IPS-15b (cell line): Measurements from ENCODE around the gene MEG3.
"Not testable (repeated sequence)": the region's sequence is repeated elsewhere in the genome, so short reads cannot be mapped to it uniquely, and the experiment has no call there.

Experiments
- H3K27me3 ChIP-seq: one replicate; pipeline ENCODE4 v1.6.1; 2013; ENCODE audit warnings: low read length; ENCODE audit not compliant: control insufficient read depth, insufficient read depth
- H3K36me3 ChIP-seq: one replicate; pipeline ENCODE4 v1.6.1; 2013; ENCODE audit warnings: low read length; ENCODE audit not compliant: control insufficient read depth, insufficient read depth
- H3K4me1 ChIP-seq: one replicate; pipeline ENCODE4 v1.6.1; 2013; ENCODE audit warnings: mild to moderate bottlenecking, low read length; ENCODE audit not compliant: control insufficient read depth, insufficient read depth
- H3K4me3 ChIP-seq: one replicate; pipeline ENCODE4 v1.5.1; 2013; ENCODE audit warnings: low read depth, low read length
- H3K9ac ChIP-seq: one replicate; pipeline ENCODE4 v1.6.1; 2013; ENCODE audit warnings: low read depth, mild to moderate bottlenecking, low read length
- H3K9me3 ChIP-seq: one replicate; pipeline ENCODE4 v1.6.1; 2013; ENCODE audit warnings: mild to moderate bottlenecking, low read length; ENCODE audit not compliant: control insufficient read depth, insufficient read depth

Gene MEG3

GRCh38 chr14:100818221-100818699, 7.7 kb upstream of the MEG3 start:
- Histone ChIP-seq H3K27me3 (no peaks in the 10 kb centered on the region), H3K4me1 (no peaks in the 10 kb centered on the region), H3K4me3 (no peak overlapping the region), H3K36me3 (no peaks in the 10 kb centered on the region), H3K9ac (no peak overlapping the region), H3K9me3 (no peaks in the 10 kb centered on the region)

GRCh38 chr14:100818923-100819322, 7.0 kb upstream of the MEG3 start:
- not testable (repeated sequence) for H3K4me3 ChIP-seq, H3K9ac ChIP-seq, H3K4me1 ChIP-seq, H3K9me3 ChIP-seq, H3K36me3 ChIP-seq, H3K27me3 ChIP-seq

GRCh38 chr14:100819453-100819828, 6.5 kb upstream of the MEG3 start:
- Histone ChIP-seq H3K27me3 (no peaks in the 10 kb centered on the region), H3K36me3 (no peaks in the 10 kb centered on the region), H3K4me3 (no peak overlapping the region), H3K9ac (no peak overlapping the region), H3K9me3 (no peaks in the 10 kb centered on the region), H3K4me1 (no peaks in the 10 kb centered on the region)

GRCh38 chr14:100819829-100820475, 6.0 kb upstream of the MEG3 start:
- H3K36me3 ChIP-seq, result no peaks in the 10 kb centered on the region
- no peaks in the 10 kb centered on the region for H3K27me3 ChIP-seq
- H3K4me1 ChIP-seq, result no peaks in the 10 kb centered on the region
- no peaks in the 10 kb centered on the region for H3K9me3 ChIP-seq
- no peak overlapping the region for H3K4me3 ChIP-seq
- no peak overlapping the region for H3K9ac ChIP-seq

GRCh38 chr14:100820957-100821356, 5.0 kb upstream of the MEG3 start:
- no peak overlapping the region for H3K9ac ChIP-seq
- no peaks in the 10 kb centered on the region for H3K9me3 ChIP-seq
- no peaks in the 10 kb centered on the region for H3K36me3 ChIP-seq
- no peaks in the 10 kb centered on the region for H3K4me1 ChIP-seq
- no peak overlapping the region for H3K4me3 ChIP-seq
- no peaks in the 10 kb centered on the region for H3K27me3 ChIP-seq

GRCh38 chr14:100822013-100822412, 3.9 kb upstream of the MEG3 start:
- Histone ChIP-seq H3K4me1 (no peaks in the 10 kb centered on the region), H3K27me3 (no peaks in the 10 kb centered on the region), H3K9me3 (no peaks in the 10 kb centered on the region), H3K9ac (no peak overlapping the region), H3K4me3 (no peak overlapping the region), H3K36me3 (no peaks in the 10 kb centered on the region)

GRCh38 chr14:100822532-100823296, 3.2 kb upstream of the MEG3 start:
- Histone ChIP-seq H3K36me3 (no peaks in the 10 kb centered on the region), H3K27me3 (no peaks in the 10 kb centered on the region), H3K9me3 (no peaks in the 10 kb centered on the region), H3K4me3 (no peak overlapping the region), H3K9ac (no peak overlapping the region), H3K4me1 (no peaks in the 10 kb centered on the region)

- Histone ChIP-seq H3K27me3 (no peaks in the 10 kb centered on the region), H3K4me3 (no peak overlapping the region), H3K9ac (no peak overlapping the region), H3K36me3 (no peaks in the 10 kb centered on the region), H3K4me1 (no peaks in the 10 kb centered on the region), H3K9me3 (no peaks in the 10 kb centered on the region)
Observed at GRCh38 chr14:100823413-100824080, 2.4 kb upstream of the MEG3 start.

GRCh38 chr14:100824091-100824551, 1.8 kb upstream of the MEG3 start:
- Histone ChIP-seq H3K9me3 (no peaks in the 10 kb centered on the region), H3K4me1 (no peaks in the 10 kb centered on the region), H3K27me3 (no peaks in the 10 kb centered on the region), H3K4me3 (no peak overlapping the region), H3K9ac (no peak overlapping the region), H3K36me3 (no peaks in the 10 kb centered on the region)

GRCh38 chr14:100824901-100825712, 811 bp upstream of the MEG3 start:
- H3K27me3 ChIP-seq, result no peaks in the 10 kb centered on the region
- no peaks in the 10 kb centered on the region for H3K36me3 ChIP-seq
- no peak overlapping the region for H3K9ac ChIP-seq
- H3K9me3 ChIP-seq, result no peaks in the 10 kb centered on the region
- H3K4me1 ChIP-seq, result no peaks in the 10 kb centered on the region
- no peak overlapping the region for H3K4me3 ChIP-seq

GRCh38 chr14:100826391-100827100, 628 bp downstream of the MEG3 start:
- Histone ChIP-seq H3K27me3 (no peaks in the 10 kb centered on the region), H3K4me1 (peaks cover 3% of the 10 kb centered on the region), H3K36me3 (no peaks in the 10 kb centered on the region), H3K4me3 (no peak overlapping the region), H3K9ac (no peak overlapping the region), H3K9me3 (no peaks in the 10 kb centered on the region)
